GM18508 (cell line): ENCODE data around the gene BMP5.
A peak's percentile ranks its signal among the peaks of the same experiment; 100 is the strongest.

Experiments
- ATAC-seq: cut with Tn5 transposase; IDR thresholded peaks from one replicate; pipeline ENCODE4 v1.9.1; 2021; ENCODE audit warnings: moderate number of reproducible peaks; ENCODE audit not compliant: insufficient read depth, unreplicated experiment

BMP5 gene

DNA sequence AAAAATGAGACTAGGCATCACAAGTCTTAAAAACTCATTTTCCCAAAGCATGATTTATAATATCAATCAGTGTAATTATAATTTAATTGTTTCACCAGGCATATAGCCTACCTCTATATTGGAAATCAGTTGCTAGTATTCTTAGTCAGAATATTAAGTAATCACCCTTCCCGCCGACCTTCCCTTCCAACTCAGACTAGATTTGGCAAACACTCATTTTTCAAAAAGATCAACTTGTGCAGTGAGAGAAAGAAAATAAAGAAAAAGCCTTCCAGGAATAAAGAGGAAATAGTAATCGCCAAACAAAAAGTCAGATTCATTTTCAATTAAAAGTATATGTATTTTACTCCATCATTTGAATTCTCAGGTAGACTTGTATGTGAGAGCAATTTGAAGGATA, 1.9 kb upstream of the BMP5 start:
- no peak for ATAC-seq

DNA sequence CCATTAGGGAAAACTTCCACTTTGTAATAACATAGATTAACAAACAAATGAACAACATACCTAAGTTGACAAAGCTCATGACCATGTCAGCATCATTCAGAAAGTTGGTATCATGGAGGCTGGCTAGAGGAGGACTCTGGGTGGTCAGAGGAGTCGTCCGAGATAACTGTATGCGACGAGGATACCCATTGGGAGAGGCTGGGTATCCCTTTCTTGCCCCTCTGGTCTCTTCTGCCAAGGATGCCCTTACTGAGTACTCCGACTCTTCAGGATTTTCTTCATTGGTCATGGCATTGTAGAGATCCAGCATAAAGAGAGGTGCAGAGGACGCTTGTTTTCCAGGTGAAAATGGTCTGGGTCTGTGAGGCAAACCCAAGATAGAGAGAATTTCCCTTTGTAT, 1.1 kb downstream of the BMP5 start:
- ATAC-seq = no peak

DNA sequence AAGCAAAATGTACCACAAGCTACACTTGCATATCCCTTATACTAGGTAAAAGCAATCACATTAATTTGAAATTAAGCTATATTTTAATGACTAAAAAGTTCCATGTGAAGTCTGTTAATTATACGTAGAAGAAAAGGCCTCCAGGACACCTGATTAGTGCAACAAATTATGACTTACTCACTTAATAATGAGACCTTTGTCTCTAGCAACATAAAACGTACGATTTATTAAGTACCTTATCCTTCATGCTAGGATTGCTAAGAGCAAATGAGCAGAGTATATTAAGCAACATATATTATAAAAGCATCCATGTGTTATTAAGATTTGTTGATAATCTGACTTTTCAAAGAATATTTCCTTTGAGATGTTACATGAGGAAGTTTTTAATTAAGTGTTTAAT, 2.5 kb downstream of the BMP5 start:
- no peak for ATAC-seq

GRCh38 chr6:55870181-55870813, 5.1 kb downstream of the BMP5 start:
- no peak for ATAC-seq

GRCh38 chr6:55869674-55870073, 5.7 kb downstream of the BMP5 start:
- no peak for ATAC-seq

DNA sequence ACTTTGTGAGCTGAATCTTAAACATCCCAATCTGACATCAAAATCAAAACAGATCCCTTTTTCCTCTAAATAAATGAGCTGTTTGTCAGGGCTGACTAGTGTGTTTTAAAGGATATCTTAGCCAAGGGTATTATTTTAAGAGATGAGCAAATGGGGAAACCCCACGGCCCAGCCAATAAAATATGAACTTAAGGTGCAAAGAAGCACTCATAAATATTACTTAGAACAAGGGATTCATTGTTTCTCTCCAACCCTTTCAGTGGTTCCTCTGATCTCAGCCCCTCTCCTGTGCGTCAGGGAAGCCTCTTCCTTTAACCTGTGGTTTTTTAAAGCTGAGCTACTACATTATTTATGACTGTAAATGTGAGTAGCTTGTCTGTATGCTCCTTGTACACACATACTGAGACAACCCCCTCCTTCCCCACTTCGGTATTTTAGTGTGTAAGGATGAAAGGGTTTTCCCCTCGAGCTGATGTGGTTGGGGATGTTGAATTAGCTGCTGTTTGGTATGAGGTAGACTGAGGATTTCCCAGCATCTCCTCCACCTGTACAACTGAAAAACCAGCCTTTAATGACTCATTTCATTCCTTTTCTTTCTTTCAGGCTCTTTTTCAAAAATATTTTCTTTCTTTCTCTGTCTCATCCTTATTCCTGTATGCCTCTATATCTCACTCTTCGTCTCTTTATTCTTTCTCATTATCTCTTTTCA, 6.5 kb downstream of the BMP5 start:
- peak; percentile 98 for ATAC-seq

GRCh38 chr6:55868176-55868575, 7.2 kb downstream of the BMP5 start:
- ATAC-seq = no peak

- ATAC-seq = no peak
Measured at GRCh38 chr6:55866128-55866527, 9.3 kb downstream of the BMP5 start.

- ATAC-seq = no peak
Measured at GRCh38 chr6:55853008-55854001, 22.1 kb downstream of the BMP5 start.

DNA sequence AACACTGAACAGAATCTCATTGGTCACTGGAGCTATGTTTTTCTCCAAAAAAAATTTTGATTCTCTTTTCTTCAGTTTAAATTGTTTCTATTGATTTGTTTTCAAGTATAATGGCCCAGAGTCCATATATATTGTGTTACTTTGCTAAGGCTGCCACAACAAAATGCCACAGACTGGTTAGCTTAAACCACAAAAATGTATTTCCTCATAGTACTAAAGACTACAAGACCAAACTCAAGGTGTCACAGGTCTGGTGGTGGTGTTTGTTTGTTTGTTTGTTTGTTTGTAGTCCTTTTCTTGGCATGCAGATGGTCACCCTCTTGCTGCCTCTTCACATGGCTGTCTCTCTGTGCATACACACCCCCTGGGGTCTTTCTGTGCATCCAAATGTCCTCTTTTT, 34.0 kb downstream of the BMP5 start:
- no peak for ATAC-seq

DNA sequence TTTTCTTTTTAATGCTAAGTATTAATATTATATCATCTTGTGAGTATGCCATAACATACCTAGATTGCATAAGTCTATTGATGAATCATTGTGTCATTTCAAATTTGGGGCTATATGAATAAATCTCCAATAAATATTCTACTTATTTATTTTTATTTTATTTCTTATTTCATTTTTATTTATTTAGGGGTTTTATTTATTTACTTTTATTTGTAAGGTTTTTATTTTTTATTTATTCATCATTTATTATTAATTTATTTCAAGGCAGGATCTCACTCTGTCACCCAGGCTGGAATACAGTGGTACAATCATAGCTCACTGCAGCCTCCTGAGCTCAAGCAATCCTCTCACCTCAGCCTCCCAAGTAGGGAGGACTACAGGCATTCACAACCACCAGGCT, 36.3 kb downstream of the BMP5 start:
- no peak for ATAC-seq

DNA sequence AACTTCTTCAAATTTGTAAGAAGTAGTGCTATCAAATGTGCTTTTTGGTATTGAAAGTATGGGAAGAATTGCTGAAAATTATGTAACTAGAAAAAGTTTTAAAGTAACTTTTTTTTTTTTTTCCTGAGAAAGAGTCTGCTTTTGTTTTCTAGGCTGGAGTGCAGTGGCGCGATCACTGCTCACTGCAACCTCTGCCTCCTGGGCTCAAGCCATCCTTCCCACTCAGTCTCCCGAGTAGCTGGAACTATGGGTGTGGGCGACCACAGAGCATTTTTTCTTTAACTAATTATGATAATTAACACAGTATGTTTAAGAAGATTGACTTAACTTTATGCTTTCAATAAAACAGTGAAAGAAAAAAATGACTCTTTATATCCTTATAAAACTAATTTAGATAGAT, 38.4 kb downstream of the BMP5 start:
- ATAC-seq = no peak

- ATAC-seq = no peak
Measured at GRCh38 chr6:55836481-55836880, 38.9 kb downstream of the BMP5 start.

GRCh38 chr6:55835220-55835619, 40.2 kb downstream of the BMP5 start:
- ATAC-seq = no peak

GRCh38 chr6:55833284-55833683, 42.1 kb downstream of the BMP5 start:
- peak; percentile 71 for ATAC-seq

GRCh38 chr6:55827818-55828522, 47.4 kb downstream of the BMP5 start:
- ATAC-seq = no peak

- ATAC-seq = no peak
Measured at GRCh38 chr6:55826941-55827340, 48.4 kb downstream of the BMP5 start.

DNA sequence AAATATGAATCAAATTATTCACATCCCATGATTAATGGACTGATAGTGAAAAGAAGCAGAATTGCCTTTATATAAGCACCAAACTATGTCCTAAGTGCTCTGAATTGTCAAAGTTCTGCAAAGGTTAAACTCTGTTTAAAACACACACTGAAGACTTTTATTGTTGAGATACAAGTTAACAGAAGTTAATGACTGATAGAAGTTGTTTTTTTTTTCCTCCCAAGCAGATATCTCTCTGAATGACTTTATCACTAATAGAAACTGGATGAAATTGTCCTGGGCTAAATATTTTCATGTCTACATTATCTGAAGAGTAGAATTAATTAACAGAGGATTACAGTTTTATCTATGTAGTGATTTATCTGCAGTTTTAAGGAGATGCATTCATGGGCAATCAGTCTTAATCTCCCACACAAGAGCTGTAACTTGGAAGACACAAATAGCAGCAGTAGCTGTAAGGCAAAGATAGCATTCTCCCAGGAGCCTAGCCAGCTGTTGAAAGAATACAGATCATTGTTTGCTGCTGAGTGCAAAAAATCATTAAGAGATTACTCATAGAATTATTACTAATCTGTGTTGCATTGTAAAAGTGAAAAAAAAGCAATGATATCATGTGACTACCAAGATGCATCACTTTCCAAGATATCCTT, 49.9 kb downstream of the BMP5 start:
- ATAC-seq = no peak

- ATAC-seq = no peak
Measured at GRCh38 chr6:55822815-55823214, 52.6 kb downstream of the BMP5 start.

- no peak for ATAC-seq
Measured at GRCh38 chr6:55822005-55822404, 53.4 kb downstream of the BMP5 start.
